HG02678 (cell line): ENCODE data around the gene TAPBP.

Experiments used
- ATAC-seq: cut with Tn5 transposase; IDR thresholded peaks from one replicate; pipeline ENCODE4 v1.9.1; 2021; ENCODE audit warnings: mild to moderate bottlenecking, moderate library complexity; ENCODE audit not compliant: unreplicated experiment

TAPBP gene

GRCh38 chr6:33249732-33250630 lies 63.9 kb downstream of the TAPBP start:
- no peak for ATAC-seq
